Keratinocyte (primary cell): ENCODE data around the gene LRP1B.

Source experiments
- CTCF ChIP-seq, 3 experiments: IDR thresholded peaks in 1 of 3; conservative IDR thresholded peaks in 1 of 3; optimal IDR thresholded peaks in 1 of 3; 2 replicates in 2 of 3; 3 replicates in 1 of 3; pipeline versions ENCODE3 to v1.5.1; 2011; ENCODE audit warnings: low read length in 3 of 3, mild to moderate bottlenecking in 3 of 3, moderate library complexity in 2 of 3, control low read depth in 1 of 3, inconsistent platforms in 1 of 3; ENCODE audit not compliant: insufficient read depth in 2 of 3; ENCODE audit errors: extremely low read depth in 1 of 3
- EZH2 ChIP-seq: IDR thresholded peaks from one replicate; pipeline ENCODE4 v1.6.1; 2012; ENCODE audit warnings: inconsistent platforms, mild to moderate bottlenecking, low read length, moderate library complexity

- TF ChIP-seq CTCF (optimal IDR thresholded peaks at IDR 0.05 in 1 of 3, IDR thresholded peaks at IDR 0.05 in 1 of 3, conservative IDR thresholded peaks at IDR 0.05 in 1 of 3; ENCODE audit: extremely low read depth in 1 of 3, insufficient read depth in 2 of 3, low read length in 3 of 3) (peak in 1 of 3 experiments; percentile 17), EZH2 (no peak)
Observed at GRCh38 chr2:141906678-141907077, 224.1 kb downstream of the LRP1B start.
